Measurements from ENCODE around the gene CDC25B.
A peak's percentile ranks its signal among the peaks of the same experiment; 100 is the strongest.

CDC25B gene

DNA sequence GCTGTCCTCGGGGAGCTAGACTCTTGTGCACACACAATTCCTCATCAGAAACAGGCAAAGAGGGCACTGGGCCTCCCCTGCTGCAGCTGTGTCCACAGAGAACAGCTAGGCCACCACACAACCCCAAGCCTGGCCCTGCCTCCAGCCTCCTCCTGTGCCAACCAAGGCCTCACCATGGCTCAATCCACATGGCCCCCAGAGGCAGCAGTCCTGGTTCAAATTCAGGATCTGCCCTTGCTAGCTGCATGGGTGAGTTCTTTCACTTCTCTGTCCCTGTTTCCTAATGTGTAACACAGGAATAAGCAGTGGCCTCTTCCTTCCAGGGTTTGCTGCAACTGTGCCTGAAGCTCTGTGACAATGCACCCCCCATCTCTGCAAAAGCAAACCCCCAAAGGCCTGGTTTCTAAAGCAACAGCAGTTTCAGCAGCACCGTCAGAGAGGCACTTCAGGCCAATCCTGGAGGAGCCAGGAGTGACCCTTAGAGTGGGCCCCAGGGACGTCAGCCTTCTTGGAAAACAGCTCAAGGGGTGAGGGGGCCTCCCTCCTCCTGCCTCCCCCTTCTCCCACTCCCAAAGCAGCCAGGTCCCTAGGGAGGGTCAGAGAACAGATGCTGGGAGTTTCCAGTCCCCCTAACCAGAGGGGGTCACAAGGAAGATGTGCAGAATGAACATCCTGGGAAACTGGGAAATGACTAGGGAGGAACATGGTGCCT, 30.8 kb upstream of the CDC25B start:
- DNase-seq, result no peak

DNA sequence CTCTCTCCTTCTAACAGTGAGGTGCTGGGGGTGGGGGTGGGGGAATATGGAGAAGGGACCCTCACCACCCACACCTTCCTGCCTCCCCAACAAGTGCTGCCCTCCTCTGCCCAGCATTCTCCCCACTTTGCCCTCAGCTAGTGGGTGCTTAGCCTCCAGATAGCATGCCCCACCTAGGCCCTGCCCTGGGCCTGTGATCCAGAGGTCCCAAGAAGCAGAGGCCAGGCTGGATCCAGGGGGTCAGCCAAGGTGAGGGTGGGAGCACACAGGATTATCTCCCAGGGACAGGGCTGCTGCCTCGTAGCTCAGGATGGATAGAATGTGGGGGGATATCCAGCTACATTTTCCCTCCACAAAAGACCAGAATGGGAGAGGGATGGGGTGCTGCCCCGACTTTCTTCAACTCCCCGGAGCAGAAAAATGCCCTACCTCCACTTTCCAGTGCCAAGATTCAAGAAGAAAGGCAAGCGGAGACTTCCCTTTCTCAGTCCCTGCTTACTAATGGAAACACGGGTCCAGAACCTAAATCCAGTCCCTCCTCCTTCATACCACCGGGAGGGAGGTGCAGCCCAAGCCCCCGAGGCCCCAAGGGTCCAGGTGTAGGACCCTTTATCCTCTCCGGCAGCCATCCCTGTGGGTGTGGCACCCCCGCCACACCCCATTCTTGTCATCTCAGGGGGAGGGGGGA, 29.5 kb upstream of the CDC25B start:
- DNase-seq, result no peak

DNA sequence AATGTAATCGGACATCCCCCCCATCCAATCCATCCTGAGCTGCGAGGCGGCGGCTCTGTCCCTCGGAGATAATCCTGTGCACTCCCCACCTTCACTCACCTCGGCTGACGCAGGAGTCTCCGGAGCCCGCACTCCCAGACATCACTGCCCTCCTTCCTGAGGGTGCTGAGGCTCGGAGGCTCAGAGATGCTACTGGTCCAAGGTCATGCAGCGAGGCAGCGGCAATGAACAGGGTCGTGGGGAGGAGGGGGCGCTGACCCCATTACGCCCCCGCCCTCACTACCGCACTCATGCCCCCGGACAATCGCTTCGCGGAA, 29.0 kb upstream of the CDC25B start:
- DNase-seq, result no peak

DNA sequence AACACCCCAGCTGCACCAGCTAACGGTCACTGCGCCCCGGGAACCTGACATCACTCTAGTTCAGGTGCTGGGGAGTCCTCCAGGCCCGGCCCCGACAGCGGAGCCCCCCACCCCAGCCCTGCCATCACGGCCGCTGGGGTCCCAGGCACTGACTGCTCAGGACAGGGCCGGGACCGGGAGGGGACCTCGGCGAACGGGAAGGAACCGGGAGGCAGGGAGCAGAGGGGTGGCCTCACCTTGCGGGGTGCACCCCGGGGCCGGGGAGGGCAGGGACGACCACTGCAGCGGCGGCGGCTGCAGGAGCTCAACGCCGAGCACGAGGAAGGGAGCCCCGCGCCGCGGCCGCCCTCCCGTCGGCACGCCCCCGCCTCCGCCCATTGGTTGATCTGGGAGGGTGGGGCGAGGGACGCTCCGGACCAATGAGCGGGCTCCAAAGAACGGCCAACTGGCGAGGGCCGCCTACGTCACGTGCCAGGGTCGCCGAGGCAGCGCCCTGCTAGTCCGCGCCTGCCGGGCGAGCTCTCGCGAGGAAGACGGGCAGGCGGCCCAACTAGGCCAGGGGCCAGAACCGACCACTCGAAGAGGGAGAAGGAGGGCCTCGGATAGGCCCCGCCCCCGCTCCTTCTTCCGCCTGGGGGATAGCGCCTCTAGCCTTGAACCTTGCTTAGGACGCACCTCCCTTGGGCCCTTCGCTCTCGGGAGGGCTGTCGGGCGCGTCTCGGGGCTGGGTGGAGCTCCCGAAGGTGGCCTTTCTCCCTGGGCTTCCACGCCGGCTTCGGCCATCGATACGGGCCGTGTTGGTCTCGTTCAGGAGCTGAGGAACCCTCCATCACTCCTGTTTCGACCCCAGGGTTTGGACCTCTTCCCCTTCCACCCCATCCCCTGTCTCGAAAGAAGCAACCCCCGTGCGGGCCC, 28.4 kb upstream of the CDC25B start, which contains the start of gene ADISSP:
ADISSP (minus strand) TSS at position 327 of the 915 bp plus-strand sequence. CDS start 7,653 bp downstream, outside the sequence.
- DNase-seq, result peak; percentile 98

DNA sequence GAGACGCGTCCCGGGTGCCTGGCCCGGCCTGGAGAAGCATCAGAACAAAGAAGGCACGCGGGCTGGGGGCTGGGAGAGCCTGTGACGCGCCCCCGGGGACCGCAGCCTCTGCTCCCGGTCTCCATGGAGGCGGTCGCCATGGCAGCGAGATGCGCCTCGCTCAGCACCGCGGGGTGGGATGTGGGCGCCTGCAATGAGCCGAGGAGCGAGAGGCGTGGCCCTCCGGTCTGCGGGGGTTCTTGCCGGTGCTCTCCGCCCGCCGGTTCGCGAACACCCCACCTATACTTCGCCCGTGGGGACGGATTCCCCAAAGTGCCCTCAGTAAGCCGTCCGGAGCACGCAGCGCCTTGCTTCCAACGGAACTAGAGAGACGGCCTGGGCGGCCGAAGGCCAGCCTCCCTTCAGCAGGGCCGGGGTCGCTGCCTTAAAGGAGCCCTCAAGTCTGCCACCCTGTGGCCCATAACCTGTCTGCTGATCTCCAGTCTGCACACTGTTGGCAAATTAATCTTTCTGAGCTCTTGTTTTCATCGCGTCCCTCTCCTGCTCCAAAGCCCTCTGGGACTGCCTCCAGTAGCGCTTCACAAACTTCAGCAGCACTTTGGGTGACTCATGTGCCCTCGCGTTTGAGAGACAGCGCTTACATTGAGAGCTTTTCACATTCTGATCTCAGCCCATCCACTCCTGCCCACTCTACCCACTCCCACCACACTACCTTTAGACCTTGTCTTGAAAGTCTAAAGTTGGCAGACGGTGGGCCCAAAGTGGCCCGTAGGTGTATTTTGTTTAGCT, 27.6 kb upstream of the CDC25B start:
- DNase-seq, result peak; percentile 86

DNA sequence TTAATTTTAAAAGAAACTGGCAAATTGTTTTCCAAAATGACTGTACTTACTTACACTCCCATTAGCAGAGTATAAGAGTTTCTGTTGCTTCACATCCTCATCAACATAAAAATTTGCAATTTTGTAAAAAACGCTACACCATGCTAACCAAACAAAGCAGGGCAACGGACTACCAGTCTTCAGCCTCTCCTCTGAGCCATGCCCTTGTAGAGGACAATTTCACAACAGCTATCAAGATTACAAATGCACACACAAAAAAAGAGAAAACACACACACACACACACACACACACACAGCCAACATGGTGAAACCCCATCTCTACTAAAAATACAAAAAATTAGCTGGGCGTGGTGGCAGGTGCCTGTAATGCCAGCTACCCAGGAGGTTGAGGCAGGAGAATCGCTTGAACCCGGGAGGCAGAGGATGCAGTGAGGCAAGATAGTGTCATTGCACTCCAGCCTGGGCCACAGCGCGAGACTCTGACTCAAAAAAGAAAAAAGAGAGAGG, 24.5 kb upstream of the CDC25B start:
- no peak for DNase-seq

DNA sequence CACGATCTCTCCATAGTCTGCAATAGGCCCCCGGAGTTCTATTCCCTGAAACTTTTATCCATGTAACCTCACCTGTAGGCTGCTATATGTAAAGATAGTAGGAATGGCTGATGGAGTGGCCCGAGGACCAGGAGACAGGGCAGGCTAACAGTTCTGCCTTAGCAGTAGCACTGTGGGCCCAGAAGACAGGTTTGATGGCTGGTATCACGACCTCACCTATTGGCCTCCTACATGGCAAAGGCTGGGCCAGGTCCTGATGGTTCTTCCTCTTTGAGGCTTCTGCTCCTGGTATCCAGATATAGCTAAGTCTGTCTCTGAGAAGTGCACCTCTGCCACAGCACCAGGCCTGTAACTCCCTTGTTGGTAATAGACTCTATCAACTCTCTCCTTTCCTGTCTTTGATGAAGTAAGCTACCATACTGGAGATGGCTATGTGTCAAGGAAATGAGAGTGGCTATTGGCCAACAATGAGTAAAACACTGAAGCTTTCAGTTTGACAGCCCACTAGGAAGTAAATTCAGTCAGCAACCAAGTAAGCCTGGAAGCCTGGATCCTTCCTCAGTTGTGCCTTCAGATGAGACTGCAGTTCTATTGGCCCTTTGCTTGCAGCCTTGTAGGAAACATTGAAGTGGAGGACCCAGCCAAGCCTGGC, 20.5 kb upstream of the CDC25B start:
- no peak for DNase-seq

DNA sequence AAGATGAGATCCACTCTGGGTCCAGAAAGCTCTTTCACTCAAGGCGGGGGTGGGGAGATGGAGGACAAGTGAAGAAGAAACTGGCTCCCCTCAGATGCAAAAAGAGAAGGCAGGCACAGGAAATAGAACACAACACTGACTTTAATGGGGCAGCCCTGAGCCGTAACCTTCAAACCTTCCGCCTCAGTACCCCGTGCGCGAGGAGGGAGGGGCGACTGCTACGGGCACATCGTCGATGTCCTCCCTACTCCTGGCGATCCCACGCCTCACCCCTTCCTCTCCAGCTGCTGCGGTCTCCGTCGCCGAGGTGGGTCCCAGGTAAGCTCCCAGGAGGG, 18.8 kb upstream of the CDC25B start:
- DNase-seq, result no peak

DNA sequence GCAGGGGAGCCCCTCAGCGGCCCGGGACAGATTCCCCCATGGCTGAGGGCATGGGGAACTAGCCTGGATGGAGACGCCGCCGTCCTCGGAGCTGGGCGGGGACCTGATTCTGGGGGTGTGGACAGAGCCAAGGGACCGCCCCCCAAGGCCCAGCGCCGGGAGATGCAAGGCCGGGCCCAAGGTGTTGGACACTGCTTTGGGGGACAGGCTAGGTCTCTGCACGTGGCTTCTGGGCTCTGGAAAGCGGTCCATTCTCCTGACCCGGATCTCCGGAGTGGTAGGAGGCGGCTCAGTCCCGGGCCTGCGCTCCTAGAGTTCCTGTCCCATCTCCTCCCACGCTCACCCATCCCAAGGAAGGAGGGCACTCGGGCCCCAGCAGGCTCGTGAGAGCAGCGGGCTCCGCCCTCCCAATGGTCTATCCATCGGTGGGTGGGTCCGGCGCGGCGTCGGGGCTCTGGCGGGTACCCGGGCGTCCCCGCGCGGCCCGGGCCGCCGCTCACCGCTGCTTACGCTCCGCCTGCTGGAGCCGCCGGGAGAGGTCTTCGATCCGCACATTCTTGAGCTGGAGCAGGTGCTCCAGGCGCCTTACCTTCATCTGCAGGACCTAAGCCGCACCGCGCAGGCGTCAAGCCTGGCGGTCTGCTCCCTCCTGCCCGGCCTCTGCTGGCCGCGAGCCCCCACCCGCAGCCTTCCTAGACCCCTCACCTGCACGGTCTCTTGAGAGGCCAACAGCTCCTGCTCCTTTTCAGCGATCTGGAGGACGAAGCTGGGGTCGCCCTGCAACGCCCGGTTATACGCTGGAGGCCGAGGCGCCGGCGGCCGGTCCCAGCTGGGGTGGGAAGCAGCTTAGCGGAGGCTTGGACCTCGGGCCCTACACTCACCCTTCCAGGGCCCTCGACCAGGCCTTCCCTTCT, 18.1 kb upstream of the CDC25B start:
- peak; percentile 43 for DNase-seq

DNA sequence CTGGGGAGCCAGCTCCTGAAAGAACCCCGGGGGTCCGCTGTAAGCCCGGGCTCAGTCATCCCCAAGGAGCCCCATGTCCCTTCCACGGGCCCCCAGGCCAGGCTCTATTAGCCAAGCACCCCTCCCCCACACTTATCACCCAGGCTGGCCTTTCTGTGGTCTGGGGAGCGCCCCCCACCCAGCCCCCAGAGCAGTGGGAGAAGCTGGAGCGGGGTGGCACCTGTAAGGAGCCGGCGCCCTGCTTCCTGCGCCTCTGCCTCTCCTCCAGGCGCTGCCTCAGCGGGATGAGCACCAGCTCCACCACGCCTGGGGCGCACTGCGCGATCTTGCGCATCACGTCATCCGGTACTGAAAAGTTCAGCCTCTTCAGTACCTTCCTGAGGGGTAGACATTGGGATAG, 17.1 kb upstream of the CDC25B start:
- no peak for DNase-seq

DNA sequence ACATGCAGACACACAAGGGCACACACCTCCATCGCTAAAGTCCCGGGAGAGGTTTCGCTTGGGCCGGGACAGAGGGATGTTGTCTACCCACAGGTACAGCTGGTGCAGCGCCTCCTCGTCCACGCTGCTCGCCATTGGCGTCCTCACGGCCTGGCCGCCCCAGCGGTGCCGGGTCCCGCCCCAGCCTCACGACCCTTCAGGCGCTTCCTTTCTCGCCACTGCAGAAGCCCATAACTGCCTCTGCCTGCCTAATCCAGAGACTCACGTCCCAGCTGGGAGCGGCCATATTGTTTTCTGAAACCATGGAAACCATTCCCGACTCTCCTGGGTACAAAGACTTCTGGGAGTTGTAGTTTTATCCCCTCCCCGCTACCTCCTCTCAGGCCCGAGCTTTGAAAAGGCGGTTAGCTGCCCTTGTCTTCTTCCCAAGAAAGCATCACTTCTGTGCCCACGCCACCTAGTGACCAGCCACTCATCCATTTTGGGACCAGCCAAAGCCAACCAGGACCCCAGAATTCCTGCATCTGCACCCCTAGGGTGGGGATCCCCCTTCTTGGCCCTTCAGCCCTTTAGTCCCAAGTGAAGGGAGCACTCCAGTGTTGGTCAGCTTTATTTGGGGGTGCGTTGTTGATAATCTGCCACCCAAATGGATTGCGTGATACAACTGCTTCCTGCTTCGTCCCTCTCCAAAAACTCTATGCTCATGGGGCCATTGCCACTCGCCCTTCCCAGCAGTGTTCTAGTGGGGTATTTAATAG, 14.8 kb upstream of the CDC25B start, which contains the start of gene SPEF1:
SPEF1 (minus strand) TSS at position 296 of the 758 bp plus-strand sequence; CDS start at position 135, 161 bp downstream.
- peak; percentile 83 for DNase-seq

DNA sequence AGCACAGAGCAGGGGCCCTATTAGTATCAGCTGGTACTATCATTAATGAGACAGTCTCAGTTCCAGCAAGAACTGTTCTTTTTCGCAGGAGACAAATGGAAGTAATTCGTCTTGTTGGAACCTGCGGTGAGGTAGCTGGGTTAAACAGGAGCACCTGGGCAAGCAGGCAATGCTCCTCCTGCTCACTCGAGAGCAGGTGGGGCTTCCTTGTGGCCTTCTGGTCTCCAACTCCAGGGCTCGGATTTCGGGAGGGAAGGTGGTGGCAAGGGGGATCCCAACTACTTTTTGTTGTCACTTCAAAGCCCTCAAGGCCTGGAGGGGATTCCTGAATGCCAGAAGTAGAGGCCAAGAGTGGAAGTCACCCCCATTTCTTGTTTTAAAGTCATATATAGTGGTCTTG, 13.5 kb upstream of the CDC25B start:
- no peak for DNase-seq

DNA sequence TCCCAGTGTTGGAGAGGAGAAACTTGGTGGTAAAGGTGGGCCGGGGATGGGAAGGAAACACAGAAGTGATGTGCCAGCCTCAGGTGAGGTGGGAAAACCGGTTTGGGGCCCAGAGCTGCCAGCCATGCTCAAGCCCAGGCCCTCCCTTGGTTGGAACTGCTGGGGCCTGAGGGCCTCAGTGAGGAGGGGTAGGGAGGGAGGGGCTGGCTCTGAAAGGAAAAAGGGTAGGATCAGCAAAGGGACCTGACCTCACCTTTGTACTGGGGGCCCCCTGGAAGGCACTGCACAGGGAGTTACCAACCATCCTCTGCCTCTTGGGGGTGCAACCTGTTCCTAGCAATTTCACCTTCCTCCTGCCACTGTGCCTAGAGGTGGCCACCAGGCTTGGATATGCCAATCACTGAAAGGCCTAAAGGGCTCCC, 13.0 kb upstream of the CDC25B start:
- no peak for DNase-seq

DNA sequence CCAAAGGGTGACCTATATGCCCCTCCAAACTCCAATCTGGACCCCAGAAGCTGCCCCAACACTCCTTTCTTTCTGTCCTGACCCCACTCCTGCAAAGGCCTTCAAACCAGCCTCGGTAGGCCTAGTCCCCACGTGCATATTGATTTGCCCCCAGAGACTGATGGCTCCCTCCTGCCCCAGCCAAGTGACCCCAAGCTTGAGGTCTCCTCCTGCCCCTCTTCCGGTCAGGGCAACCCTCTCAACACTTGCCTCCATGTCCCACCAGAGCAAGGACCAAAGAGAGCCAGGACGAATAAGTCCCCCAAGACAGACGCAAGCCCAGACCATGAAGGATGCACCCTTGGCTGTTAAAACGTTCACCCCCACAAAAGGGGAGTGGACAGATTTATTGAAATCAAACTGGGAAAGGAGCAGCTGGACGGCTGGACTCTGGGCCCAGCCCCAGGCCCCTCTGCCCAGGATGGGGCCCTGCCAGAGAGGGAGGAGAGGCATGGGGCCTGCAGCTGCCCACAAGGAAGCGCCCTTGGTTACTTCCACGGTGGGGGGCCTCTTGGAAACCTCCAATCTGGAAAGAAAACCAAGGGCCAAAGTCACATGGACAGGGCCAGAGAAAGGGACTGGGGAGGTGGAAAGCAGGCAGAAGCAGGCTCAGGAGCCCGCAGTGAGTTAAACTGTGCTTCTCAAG, 12.5 kb upstream of the CDC25B start:
- DNase-seq, result no peak

DNA sequence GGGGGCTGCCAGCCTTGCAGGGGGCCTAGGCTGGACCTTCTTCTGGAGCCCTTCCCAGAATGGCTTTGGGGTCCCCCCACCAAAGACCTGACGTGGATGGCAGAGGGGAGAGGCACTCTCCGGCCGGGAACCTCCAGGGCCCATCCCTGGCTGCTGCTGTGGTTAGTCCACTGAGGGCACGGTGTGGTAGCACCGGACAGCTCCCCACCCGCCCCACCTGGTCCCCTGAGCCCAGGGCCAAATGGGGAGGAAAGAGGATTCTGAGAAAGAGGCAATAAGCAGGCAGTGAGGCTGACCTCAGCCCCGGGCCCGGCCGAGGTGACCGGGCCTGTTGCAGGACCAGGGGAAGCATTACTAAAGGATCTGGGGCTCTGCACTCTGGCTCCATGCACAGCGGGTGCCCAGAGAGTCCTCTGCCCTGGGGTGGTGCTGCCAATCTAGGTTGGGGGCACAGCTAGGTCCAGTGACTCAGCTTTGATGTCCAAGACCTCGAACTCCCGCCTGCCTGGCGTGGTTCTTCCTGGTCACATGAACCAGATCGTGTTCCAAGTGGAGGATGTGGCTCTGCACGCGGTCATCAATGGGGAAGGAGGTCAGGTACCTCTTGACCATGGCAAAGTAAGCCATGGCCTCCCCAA, 11.8 kb upstream of the CDC25B start:
- no peak for DNase-seq

DNA sequence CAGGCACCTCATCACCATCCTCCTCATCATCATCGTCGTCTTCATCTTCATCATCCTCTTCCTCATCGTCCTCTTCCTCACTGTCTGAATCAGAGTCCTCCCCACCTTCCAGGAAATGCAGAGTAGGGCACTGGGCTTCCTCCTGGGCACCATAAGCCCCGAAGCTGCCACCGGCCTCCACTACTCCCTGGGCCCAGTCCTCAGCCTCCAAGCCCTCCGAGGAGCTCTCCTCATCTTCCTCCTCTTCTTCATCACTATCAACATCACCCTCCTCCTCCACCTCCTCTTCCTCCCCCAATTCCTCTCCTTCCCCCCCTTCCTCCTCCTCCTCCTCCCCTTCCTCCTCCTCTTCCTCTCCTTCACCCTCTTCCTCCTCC, 11.3 kb upstream of the CDC25B start:
- no peak for DNase-seq

DNA sequence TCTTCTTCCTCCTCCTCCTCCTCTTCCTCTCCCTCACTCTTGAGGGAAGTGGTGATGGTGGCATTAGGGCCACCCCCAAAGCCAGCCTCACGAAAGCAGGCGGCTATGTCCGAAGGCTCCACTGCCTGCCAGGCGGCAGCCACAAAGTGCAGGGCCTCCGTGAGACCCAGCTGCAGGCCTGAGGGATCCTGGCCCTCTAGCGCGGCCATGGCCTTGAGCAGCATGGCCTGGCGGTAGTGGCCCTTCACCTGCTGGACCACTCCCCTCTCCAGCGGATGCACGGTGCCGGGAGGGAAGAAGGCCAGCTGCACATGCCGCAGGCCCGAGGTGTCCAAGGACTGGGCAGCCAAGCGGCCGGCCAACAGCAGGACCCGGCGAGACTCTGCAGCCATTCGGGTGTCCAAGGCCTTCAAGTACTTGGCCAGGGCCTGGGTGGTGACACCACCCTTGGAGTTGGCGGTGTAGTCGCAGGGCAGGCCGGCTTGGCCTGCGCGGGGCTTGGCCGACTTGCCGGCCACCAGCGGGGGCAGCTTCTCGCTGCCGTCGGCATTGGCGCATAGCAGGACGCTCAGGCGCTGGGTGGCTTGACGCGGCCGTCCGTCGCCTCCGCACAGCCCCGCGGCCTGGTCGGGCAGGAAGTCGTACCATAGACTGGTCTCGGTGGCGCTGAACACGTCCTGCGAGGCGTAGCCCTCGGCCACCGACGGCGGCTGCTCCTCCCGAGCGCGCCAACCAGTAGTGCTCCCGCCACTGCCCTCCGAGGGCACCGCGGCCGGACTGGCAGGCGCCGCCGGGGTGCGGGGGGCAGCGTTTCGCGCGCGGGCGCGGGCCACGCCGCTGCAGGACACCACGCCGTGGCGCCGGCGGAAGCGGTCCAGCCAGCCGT, 10.6 kb upstream of the CDC25B start:
- DNase-seq, result no peak

DNA sequence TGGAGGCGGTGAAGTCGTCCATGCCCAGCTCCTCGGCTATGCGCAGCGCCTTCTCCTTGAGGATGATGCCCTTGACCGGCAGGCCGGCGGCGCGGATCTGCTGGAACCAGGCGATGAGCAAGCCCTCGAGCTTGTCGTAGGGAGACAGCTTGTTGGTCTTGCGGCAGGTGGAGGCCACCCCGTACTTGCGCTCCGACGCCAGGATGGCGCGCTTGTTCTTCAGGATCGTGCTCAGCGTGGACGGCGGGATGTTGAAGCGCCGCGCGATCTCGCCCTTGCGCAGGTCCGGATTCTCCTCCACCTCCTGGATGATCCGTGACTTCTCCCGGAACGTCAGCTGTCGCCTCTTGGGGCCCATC, 10.0 kb upstream of the CDC25B start:
- DNase-seq, result peak; percentile 31

All from NCI-H1436 (cell line).